ENCODE data around the gene TRAPPC10.

Gene TRAPPC10

DNA sequence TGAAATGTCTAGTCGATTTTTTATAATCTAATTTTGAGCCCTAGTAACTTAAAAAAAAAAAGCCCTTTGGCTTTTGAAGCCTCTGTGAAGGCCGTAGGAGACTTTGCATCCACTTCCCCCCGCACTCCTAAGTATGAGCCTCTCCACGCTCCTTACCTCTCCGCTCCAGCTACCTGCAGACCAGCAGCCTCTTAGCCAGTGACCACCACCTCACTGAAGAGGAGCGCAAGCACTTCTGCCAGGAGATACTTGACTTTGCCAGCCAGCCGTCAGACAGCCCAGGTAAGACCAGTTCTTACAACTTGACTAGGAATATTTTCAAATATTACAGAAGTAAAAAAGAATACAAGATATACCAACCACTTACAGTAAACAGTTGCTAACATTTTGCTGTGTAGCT is 67.7 kb downstream of the TRAPPC10 start:
- TF ChIP-seq EGR1 (IDR thresholded peaks at IDR 0.05) (no peak), REST (IDR thresholded peaks at IDR 0.05; ENCODE audit: low read depth) (no peak), TEAD4 (IDR thresholded peaks at IDR 0.05) (no peak), FOXM1 (IDR thresholded peaks at IDR 0.05; ENCODE audit: borderline replicate concordance, low read depth) (no peak), CREB1 (IDR thresholded peaks at IDR 0.05; ENCODE audit: low read depth) (no peak), MAX (IDR thresholded peaks at IDR 0.05) (no peak), NFIC (IDR thresholded peaks at IDR 0.05) (no peak), TAF1 (IDR thresholded peaks at IDR 0.05; ENCODE audit: low read depth) (no peak), EP300 (IDR thresholded peaks at IDR 0.05; ENCODE audit: borderline replicate concordance) (no peak), TCF12 (IDR thresholded peaks at IDR 0.05; ENCODE audit: low read depth) (no peak), CEBPB (IDR thresholded peaks at IDR 0.05) (no peak), RAD21 (IDR thresholded peaks at IDR 0.05; ENCODE audit: low read depth) (no peak), ZBTB7A (IDR thresholded peaks at IDR 0.05; ENCODE audit: low read depth) (no peak), YY1 (IDR thresholded peaks at IDR 0.05; ENCODE audit: low read depth) (no peak)
- TF ChIP-seq, protein P1, sequence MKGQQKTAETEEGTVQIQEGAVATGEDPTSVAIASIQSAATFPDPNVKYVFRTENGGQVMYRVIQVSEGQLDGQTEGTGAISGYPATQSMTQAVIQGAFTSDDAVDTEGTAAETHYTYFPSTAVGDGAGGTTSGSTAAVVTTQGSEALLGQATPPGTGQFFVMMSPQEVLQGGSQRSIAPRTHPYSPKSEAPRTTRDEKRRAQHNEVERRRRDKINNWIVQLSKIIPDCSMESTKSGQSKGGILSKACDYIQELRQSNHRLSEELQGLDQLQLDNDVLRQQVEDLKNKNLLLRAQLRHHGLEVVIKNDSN (IDR thresholded peaks at IDR 0.05): no peak

GRCh38 chr21:44082648-44083440 is 70.7 kb downstream of the TRAPPC10 start:
- TF ChIP-seq FOXM1 (IDR thresholded peaks at IDR 0.05; ENCODE audit: borderline replicate concordance, low read depth) (no peak), MAX (IDR thresholded peaks at IDR 0.05) (peak; percentile 62), TAF1 (IDR thresholded peaks at IDR 0.05; ENCODE audit: low read depth) (no peak), TEAD4 (IDR thresholded peaks at IDR 0.05) (peak; percentile 61), CEBPB (IDR thresholded peaks at IDR 0.05) (no peak)
- TF ChIP-seq, protein P1 (IDR thresholded peaks at IDR 0.05): peak; percentile 95

- TF ChIP-seq TAF1 (IDR thresholded peaks at IDR 0.05; ENCODE audit: low read depth): no peak
- TF ChIP-seq CEBPB (IDR thresholded peaks at IDR 0.05): no peak
- no peak for TF ChIP-seq YY1 (IDR thresholded peaks at IDR 0.05; ENCODE audit: low read depth)
- TF ChIP-seq REST (IDR thresholded peaks at IDR 0.05; ENCODE audit: low read depth): no peak
- TF ChIP-seq EGR1 (IDR thresholded peaks at IDR 0.05): no peak
- no peak for TF ChIP-seq CREB1 (IDR thresholded peaks at IDR 0.05; ENCODE audit: low read depth)
- no peak for TF ChIP-seq EP300 (IDR thresholded peaks at IDR 0.05; ENCODE audit: borderline replicate concordance)
- TF ChIP-seq TCF12 (IDR thresholded peaks at IDR 0.05; ENCODE audit: low read depth): no peak
- no peak for TF ChIP-seq FOXM1 (IDR thresholded peaks at IDR 0.05; ENCODE audit: borderline replicate concordance, low read depth)
- no peak for TF ChIP-seq ZBTB7A (IDR thresholded peaks at IDR 0.05; ENCODE audit: low read depth)
- TF ChIP-seq, protein P1 (IDR thresholded peaks at IDR 0.05): no peak
- no peak for TF ChIP-seq TEAD4 (IDR thresholded peaks at IDR 0.05)
- no peak for TF ChIP-seq MAX (IDR thresholded peaks at IDR 0.05)
- TF ChIP-seq NFIC (IDR thresholded peaks at IDR 0.05): no peak
- TF ChIP-seq RAD21 (IDR thresholded peaks at IDR 0.05; ENCODE audit: low read depth): no peak
These were observed 71.7 kb downstream of the TRAPPC10 start for GRCh38 chr21:44083631-44084291.

DNA sequence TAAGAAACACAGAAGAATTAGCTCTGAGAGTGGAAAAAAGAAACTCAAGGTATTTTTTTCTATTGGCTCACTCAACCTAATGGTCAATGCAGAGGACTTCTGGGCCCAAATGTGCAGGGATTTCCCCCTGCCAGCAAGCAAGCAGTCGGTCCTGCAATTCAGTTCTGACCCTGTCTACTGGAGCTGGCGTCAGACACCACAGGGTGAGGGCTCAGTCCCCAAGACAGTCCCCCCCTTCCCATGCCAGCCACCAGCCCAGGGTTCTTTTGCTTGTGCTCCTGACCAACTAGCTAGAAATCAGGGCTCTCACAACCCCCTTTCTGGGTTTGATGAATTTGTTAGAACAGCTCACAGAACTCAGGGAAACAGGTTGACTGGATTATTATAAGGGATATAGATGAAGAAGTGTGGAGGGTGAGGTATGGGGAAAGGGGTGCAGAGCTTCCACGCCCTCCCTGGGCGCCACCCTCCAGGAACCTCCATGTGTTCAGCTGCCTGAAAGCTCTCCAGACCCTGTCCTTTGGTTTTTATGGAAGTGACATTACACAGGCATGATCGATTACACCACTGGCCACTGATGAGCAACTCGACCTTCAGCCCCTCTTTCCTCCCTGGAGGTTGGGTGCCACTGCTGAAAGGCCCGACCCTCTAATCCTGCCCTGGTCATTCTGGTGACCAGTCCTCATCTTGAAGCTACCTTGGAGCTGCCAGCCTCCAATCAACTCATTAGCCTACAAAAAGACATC is 72.6 kb downstream of the TRAPPC10 start:
- TF ChIP-seq TEAD4 (IDR thresholded peaks at IDR 0.05) (no peak), YY1 (IDR thresholded peaks at IDR 0.05; ENCODE audit: low read depth) (no peak), ZBTB7A (IDR thresholded peaks at IDR 0.05; ENCODE audit: low read depth) (no peak), CEBPB (IDR thresholded peaks at IDR 0.05) (no peak), TCF12 (IDR thresholded peaks at IDR 0.05; ENCODE audit: low read depth) (no peak), NFIC (IDR thresholded peaks at IDR 0.05) (no peak), MAX (IDR thresholded peaks at IDR 0.05) (no peak), FOXM1 (IDR thresholded peaks at IDR 0.05; ENCODE audit: borderline replicate concordance, low read depth) (no peak), RAD21 (IDR thresholded peaks at IDR 0.05; ENCODE audit: low read depth) (no peak), TAF1 (IDR thresholded peaks at IDR 0.05; ENCODE audit: low read depth) (no peak), EGR1 (IDR thresholded peaks at IDR 0.05) (no peak), REST (IDR thresholded peaks at IDR 0.05; ENCODE audit: low read depth) (no peak), CREB1 (IDR thresholded peaks at IDR 0.05; ENCODE audit: low read depth) (no peak), EP300 (IDR thresholded peaks at IDR 0.05; ENCODE audit: borderline replicate concordance) (no peak)
- TF ChIP-seq, protein P1 (IDR thresholded peaks at IDR 0.05): no peak

All from Ishikawa (cell line).